ENCODE results near the gene ANKRD13D. TPM values are rescaled to one million over a fixed set of nuclear protein-coding genes. Genes with fewer than 3 reads are reported as not detected.

Gene ANKRD13D
- total and polyA plus RNA-seq, 2 of the 8 experiments (the other 6 are each of a cell fraction or from before 2014, with no cell fraction given): 24.9 to 26.5 TPM

- CTCF ChIA-PET (ENCODE audit: partially characterized antibody): interaction anchor here (0.6 to 13.0 kb wide), 7 partner anchors 7 to 109 kb away, joined by 3 to 186 read pairs (median 5); partner anchors contain the start of genes ANKRD13D and SSH3
- H4K5ac ChIP-seq (ENCODE audit: insufficient read length, low read depth, low read length): no peak overlapping the region
- H2BK5ac ChIP-seq (ENCODE audit: low read depth, low read length): peak overlapping the region; percentile 26; the same call in 1 of the 2 replicates
- H3K9ac ChIP-seq (replicated peaks in 1 of 4; ENCODE audit: extremely low read depth in 1 of 4, low read depth in 3 of 4, low read length in 3 of 4): no peak overlapping the region; a peak in 1 of 7 replicates
- peak overlapping the region; percentile 47 for H3K4ac ChIP-seq (replicated peaks; ENCODE audit: insufficient read length, low read depth, low read length)
- peak overlapping the region; percentile 95 for H2BK15ac ChIP-seq (ENCODE audit: low read length)
- H3K23me2 ChIP-seq (ENCODE audit: low read depth, low read length): peaks cover 4% of the 10 kb centered on the region
- WGBS, 2 experiments (ENCODE audit: extremely low coverage in 1 of 2, insufficient coverage in 1 of 2, insufficient read length in 1 of 2, insufficient replicate concordance in 2 of 2, low coverage in 1 of 2, low lambda C conversion rate in 2 of 2, missing lambda C conversion rate in 1 of 2): 80% methylated on average over 15 of the region's 15 CpGs; no CpG with 5 or more reads in 1 of the 2 experiments
- peaks cover 15 to 33% of the 10 kb centered on the region in 2 experiments for H4K20me1 ChIP-seq (replicated peaks in 1 of 2; ENCODE audit: control insufficient read depth in 1 of 2, insufficient read depth in 2 of 2, low read length in 2 of 2)
- H2AFZ ChIP-seq (ENCODE audit: low read length): no peak overlapping the region
- DNase-seq (ENCODE audit: low read depth in 1 of 2, low spot score in 2 of 2) (no peak), FAIRE-seq (no peak)
- no peak overlapping the region for H3K14ac ChIP-seq (ENCODE audit: insufficient read length)
- H2BK20ac ChIP-seq (ENCODE audit: low read length): no peak overlapping the region
- no peak overlapping the region; the same call in none of the 2 replicates for H4K8ac ChIP-seq (ENCODE audit: extremely low read depth, insufficient read depth, low read length)
- peak overlapping the region; percentile 35; the same call in 1 of the 2 replicates for H2BK12ac ChIP-seq (ENCODE audit: low read depth, low read length)
- no peak overlapping the region for H3K56ac ChIP-seq (replicated peaks; ENCODE audit: insufficient read length, low read depth, low read length)
- no peak overlapping the region for H2BK120ac ChIP-seq (replicated peaks; ENCODE audit: low read depth, low read length)
- peak overlapping the region; percentile 59 to 75 for H3K4me2 ChIP-seq (ENCODE audit: insufficient read depth in 1 of 2, low read depth in 2 of 2, low read length in 2 of 2)
- H3K27ac ChIP-seq (ENCODE audit: low read depth, low read length): no peak overlapping the region
- H3K79me1 ChIP-seq (ENCODE audit: low read depth, low read length): peaks cover 22% of the 10 kb centered on the region
- peaks cover 0 to 3% (median 0%) of the 10 kb centered on the region in 4 experiments; a peak in 3 of 7 replicates for H3K27me3 ChIP-seq (replicated peaks in 1 of 4; ENCODE audit: control insufficient read depth in 3 of 4, extremely low read depth in 1 of 4, insufficient read depth in 3 of 4, low read length in 3 of 4)
- H3K4me3 ChIP-seq (ENCODE audit: extremely low read depth in 1 of 4, insufficient read depth in 2 of 4, low read depth in 3 of 4, low read length in 4 of 4): peak overlapping the region in 2 of 4 experiments; percentile 19 to 38; a peak in 3 of 8 replicates
- peak overlapping the region; percentile 42 for H4K91ac ChIP-seq (replicated peaks; ENCODE audit: insufficient read length, low read length)
- POLR2A ChIA-PET (ENCODE audit: partially characterized antibody): interaction anchor here (0.8 to 4.2 kb wide), 9 partner anchors 8 to 106 kb away, joined by 3 to 20 read pairs (median 4); partner anchors contain the start of genes ANKRD13D and SSH3
- no peak overlapping the region for H3K23ac ChIP-seq (ENCODE audit: insufficient read length)
- peaks cover 0 to 70% of the 10 kb centered on the region in 2 experiments; a peak in 3 of 4 replicates for H3K79me2 ChIP-seq (ENCODE audit: control insufficient read depth in 1 of 2, insufficient read depth in 2 of 2, low read length in 2 of 2)
- no peaks in the 10 kb centered on the region for H3K9me3 ChIP-seq (ENCODE audit: insufficient read depth in 2 of 2, low read depth in 1 of 2, low read length in 1 of 2)
- H3K36me3 ChIP-seq (ENCODE audit: control insufficient read depth in 2 of 4, insufficient read depth in 4 of 4, low read length in 3 of 4): peaks cover 0 to 3% (median 0%) of the 10 kb centered on the region in 4 experiments; a peak in 2 of 8 replicates
- peak overlapping the region; percentile 91 for H2AK5ac ChIP-seq (ENCODE audit: low read depth, low read length)
- peaks cover 8 to 30% (median 27%) of the 10 kb centered on the region in 4 experiments for H3K4me1 ChIP-seq (replicated peaks in 1 of 4; ENCODE audit: control insufficient read depth in 3 of 4, insufficient read depth in 4 of 4, low read length in 3 of 4)
- H3K18ac ChIP-seq (ENCODE audit: extremely low read depth, low read length): peak overlapping the region; percentile 78; the same call in 1 of the 2 replicates
- TF ChIP-seq GTF2F1 (IDR thresholded peaks at IDR 0.05; ENCODE audit: borderline replicate concordance, low read depth, low read length) (no peak), RBBP5 (IDR thresholded peaks at IDR 0.05; ENCODE audit: borderline replicate concordance, low read depth, low read length) (no peak), NRF1 (IDR thresholded peaks at IDR 0.05; ENCODE audit: low read depth, low read length) (no peak), CBX5 (IDR thresholded peaks at IDR 0.05; ENCODE audit: low read depth, low read length) (no peak), JUN (IDR thresholded peaks at IDR 0.05; ENCODE audit: low read depth, low read length) (no peak), E2F6 (IDR thresholded peaks at IDR 0.05) (no peak), BACH1 (IDR thresholded peaks at IDR 0.05; ENCODE audit: low read length) (no peak), TAF1 (IDR thresholded peaks at IDR 0.05; ENCODE audit: low read depth, low read length) (no peak), POLR2AphosphoS5 (IDR thresholded peaks at IDR 0.05; ENCODE audit: low read depth, low read length) (no peak), BRCA1 (IDR thresholded peaks at IDR 0.05; ENCODE audit: low read depth, low read length) (no peak)
- TF ChIP-seq, protein P1, sequence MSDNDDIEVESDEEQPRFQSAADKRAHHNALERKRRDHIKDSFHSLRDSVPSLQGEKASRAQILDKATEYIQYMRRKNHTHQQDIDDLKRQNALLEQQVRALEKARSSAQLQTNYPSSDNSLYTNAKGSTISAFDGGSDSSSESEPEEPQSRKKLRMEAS (IDR thresholded peaks at IDR 0.05): no peak
Measured at GRCh38 chr11:67269401-67270255, 19.5 kb upstream of the ANKRD13D start.
